Measurements from ENCODE around the gene HHEX.
"Not testable (repeated sequence)": the region's sequence is repeated elsewhere in the genome, so short reads cannot be mapped to it uniquely, and the experiment has no call there.

HHEX gene

GRCh38 chr10:92689663-92690210 lies at the start of gene HHEX:
Gene HHEX, plus strand, starts transcription at chr10:92689955. Its CDS starts 32 bp downstream, at chr10:92689987.
- DNase-seq (ENCODE audit: low read depth in 2 of 2, low spot score in 1 of 2), result peak in 1 of 2 donors; percentile 13

- no peak for DNase-seq (ENCODE audit: low read depth in 2 of 2, low spot score in 1 of 2)
These were observed 49.6 kb upstream of the HHEX start for GRCh38 chr10:92640107-92640506.

DNA sequence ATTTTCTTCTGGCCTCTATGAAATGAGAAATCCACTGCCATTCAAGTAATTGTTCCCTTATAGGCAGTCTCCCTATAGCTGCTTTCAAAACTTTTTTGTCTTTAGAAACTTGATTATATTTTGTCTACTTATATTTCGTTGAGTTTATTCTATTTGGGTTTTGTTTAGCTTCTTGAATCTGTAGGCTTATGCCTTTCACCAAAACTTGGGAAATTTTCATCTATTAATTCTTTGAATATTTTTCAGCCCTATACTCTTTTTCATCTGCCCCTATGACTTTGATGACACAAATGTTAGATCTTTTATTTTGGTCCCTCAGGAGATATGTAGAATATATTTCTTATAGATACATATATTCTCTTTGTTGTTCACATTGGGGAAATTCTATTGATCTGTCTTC lies 48.3 kb upstream of the HHEX start:
- no peak for DNase-seq (ENCODE audit: low read depth in 2 of 2, low spot score in 1 of 2)

- no peak for DNase-seq (ENCODE audit: low read depth in 2 of 2, low spot score in 1 of 2)
These were observed 44.8 kb upstream of the HHEX start for GRCh38 chr10:92644921-92645320.

GRCh38 chr10:92650864-92651263 lies 38.9 kb upstream of the HHEX start:
- not testable (repeated sequence) for DNase-seq (ENCODE audit: low read depth in 2 of 2, low spot score in 1 of 2)

DNA sequence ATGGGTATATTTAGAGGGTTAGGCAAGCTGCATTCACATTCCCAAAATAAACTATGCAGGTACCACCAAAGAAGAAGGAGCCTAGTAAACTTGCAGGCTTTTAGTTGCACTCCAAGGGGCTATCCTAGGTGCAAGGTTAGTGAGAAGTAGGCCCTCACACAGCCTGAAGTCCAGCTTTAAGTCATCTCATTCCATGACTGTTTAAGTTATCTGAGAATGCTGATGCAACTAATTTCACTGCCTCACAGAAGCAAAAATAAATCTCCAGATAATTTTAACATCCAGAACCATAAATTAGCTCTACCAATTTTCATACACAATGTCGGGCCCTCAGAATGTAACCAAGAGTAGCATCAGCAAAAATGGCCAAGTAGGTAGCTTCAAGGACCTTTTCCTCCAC lies 34.3 kb upstream of the HHEX start:
- DNase-seq (ENCODE audit: low read depth in 2 of 2, low spot score in 1 of 2), result no peak

DNA sequence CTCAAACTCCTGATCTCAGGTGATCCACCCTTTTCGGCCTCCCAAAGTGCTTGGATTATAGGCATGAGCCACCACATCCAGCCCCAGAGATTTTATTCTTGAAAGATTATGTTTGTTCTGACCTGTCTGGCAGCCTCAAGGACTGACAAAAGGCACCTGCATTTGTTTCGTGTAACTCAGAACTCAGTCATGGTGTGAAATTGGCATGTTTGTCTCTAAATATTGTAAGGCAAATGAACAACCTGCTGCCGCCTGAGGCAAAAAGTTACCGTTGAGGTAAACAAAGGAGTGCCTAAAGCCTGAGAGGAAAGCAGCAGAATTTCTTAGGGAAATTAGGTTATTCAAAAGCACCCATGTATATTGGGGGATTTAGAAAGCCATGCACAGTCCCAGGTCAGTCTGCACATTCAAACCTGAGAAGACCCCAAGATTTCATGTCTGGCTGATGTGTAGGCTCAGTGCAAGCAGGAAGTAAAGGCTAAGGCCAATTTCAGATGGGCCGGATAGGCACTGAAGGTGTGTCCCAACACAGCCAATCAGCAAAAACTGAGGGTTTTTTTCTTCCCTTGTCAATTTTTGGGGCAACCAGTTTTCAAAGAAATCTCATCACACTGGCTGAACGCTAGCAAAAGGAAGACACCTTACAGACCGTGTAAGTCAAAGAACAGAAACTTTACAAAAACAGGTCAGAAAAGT lies 33.3 kb upstream of the HHEX start:
- DNase-seq (ENCODE audit: low read depth in 2 of 2, low spot score in 1 of 2), result no peak

DNA sequence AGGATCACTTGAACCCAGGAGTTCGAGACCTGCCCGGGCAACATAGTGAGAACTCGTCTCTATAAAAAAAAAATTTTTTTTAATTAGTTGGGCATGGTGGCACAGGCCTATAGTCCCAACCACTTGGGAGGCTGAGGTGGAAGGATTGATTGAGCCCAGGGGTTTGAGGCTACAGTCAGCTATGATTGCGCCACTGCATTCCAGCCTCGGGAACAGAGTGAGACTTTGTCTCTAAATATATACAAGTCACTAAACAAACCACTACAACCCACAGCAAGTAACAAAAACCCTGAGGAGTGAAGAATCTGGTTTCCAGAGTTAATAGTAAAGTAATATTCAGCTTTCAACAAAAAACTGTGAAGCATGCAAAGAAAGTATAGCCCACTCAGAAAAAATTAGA lies 32.7 kb upstream of the HHEX start:
- DNase-seq (ENCODE audit: low read depth in 2 of 2, low spot score in 1 of 2), result no peak

- no peak for DNase-seq (ENCODE audit: low read depth in 2 of 2, low spot score in 1 of 2)
These were observed 26.9 kb upstream of the HHEX start for GRCh38 chr10:92662848-92663247.

DNA sequence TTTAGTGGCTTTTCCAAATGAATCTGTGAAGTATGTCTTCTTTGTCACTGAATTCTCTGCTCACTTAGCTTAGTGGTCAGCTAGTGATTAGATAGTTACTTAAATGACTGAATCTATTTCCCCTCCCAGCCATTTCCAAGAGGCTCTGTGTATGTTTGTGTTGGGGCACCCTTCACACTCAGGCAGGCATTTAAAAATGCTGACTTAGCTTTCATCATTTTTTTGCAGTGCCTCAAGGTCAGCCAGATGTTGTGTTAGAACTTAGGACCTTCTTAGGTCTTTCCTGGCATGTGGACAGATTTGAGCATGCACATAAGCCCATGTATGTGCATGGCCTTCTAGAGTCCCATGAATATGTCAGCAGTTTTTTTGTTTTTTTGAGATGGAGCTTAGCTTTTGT lies 25.4 kb upstream of the HHEX start:
- DNase-seq (ENCODE audit: low read depth in 2 of 2, low spot score in 1 of 2), result no peak

GRCh38 chr10:92667078-92667477 lies 22.7 kb upstream of the HHEX start:
- no peak for DNase-seq (ENCODE audit: low read depth in 2 of 2, low spot score in 1 of 2)

DNA sequence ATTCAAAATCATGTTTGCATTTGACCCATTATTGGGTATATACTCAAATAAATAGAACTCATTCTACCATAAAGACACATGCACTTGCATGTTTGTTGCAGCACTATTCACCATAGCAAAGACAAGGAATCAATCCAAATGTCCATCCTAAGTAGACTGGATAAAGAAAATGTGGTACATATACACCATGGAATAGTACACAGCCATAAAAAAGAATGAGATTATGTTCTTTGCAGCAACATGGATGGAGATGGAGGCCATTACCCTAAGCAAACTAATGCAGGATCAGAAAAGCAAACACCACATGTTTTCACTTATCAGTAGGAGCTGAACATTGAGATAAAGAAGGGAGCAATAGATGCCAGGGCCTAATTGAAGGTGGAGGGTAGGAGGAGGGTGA lies 12.0 kb upstream of the HHEX start:
- no peak for DNase-seq (ENCODE audit: low read depth in 2 of 2, low spot score in 1 of 2)

- DNase-seq (ENCODE audit: low read depth in 2 of 2, low spot score in 1 of 2), result no peak
These were observed 11.5 kb upstream of the HHEX start for GRCh38 chr10:92678206-92678605.

GRCh38 chr10:92681306-92681834 lies 8.4 kb upstream of the HHEX start:
- DNase-seq (ENCODE audit: low read depth in 2 of 2, low spot score in 1 of 2), result no peak

GRCh38 chr10:92688573-92688926 lies 1.2 kb upstream of the HHEX start:
- no peak for DNase-seq (ENCODE audit: low read depth in 2 of 2, low spot score in 1 of 2)

DNA sequence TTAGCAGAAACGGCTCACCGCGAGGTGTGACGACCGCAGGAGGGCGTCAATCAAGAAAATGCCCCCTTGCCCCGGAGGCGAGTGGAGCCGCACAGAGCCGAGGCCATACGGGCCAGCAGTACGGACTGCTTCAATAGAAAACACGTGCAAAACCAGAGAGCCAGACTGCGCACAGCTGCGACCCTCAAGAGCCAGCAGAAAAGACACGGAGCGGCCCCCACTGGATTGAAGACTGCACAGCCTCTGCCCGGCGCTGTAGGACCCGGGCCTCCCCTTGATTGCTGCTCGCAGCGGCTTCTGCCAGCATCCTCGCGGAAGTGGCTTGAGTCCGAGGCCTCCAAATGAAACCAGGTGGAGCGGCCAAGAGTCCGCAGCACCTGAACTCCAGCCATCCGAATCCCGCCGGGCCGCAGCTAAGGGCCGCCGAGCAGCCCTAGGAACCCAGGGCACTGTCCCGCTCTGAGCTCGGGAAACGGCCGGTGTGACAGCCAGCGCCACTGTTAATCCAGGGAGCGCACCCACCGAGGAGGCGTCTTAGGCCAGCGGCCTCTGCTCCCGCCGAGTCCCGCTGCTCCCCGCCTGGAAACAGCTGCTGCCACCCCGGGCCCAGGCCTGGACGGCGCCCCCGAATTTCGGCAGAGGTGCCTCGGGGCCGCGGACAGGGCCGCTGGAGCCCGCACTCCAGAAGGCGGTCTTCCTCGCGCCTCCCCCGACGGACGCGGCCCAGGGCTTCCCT lies 660 bp upstream of the HHEX start:
- no peak for DNase-seq (ENCODE audit: low read depth in 2 of 2, low spot score in 1 of 2)

DNA sequence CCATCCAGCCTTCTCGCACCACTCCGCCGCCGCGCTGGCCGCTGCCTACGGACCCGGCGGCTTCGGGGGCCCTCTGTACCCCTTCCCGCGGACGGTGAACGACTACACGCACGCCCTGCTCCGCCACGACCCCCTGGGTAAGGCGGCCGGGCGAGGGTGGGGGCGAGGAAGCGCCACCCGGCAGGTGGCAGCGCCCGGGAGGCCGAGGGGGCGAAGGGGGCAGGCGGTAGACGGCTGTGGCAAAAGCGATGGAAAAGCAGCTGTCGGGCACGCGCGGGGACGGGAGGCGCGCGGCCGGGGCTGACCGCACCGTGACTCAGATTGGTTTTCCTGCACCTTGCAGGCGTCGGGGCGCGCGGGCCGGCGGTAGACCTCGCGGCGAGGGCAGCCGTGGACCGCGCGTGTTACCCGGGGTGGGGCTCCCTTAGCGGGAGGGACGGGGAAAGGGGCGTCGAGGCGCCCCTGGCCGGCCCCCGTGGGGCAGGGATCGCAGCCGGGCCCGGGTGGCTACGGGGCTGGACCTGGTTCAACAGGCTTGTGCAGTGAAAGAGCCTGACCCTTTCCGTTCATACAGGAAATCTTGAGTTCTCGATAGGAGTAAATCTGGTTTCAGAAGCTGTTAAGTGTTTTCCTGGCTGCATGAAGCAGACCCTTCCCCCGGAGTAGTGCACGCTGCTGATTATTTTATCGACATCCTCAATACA lies 608 bp downstream of the HHEX start:
- DNase-seq (ENCODE audit: low read depth in 2 of 2, low spot score in 1 of 2), result peak in 1 of 2 donors; percentile 52

DNA sequence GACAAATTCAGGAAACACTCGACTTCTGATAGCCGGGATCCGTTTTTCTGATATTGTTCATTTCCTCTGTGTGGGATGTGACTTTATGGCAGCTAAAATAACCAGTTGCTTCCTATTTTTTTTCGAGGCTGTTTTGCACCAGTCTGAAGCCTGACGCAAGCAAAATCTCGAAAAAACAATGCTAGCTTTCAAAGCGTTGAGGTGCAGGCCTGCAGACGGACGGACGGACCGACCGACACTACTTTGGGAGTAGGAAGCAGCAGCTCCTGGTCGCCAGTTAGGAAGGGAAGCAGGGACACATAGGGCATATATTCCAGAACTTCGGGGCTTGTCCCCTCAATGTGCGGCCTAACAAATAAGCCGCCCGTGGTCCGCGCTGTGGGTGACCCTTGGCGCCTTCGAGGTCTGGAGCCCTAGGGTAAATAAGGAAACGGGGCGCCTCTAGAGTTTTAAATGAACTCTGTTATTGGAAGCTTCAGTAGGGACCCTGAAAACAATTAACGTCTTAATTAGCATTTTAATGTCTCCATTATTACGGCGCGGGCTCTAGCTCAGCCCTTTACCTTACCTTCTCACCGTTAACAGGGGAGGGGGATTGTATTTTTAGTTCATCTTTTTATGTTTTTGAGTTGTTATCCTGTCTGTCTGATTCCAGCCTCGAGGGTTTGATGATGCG lies 1.3 kb downstream of the HHEX start:
- DNase-seq (ENCODE audit: low read depth in 2 of 2, low spot score in 1 of 2), result no peak

- DNase-seq (ENCODE audit: low read depth in 2 of 2, low spot score in 1 of 2), result no peak
These were observed 1.9 kb downstream of the HHEX start for GRCh38 chr10:92691591-92692079.

DNA sequence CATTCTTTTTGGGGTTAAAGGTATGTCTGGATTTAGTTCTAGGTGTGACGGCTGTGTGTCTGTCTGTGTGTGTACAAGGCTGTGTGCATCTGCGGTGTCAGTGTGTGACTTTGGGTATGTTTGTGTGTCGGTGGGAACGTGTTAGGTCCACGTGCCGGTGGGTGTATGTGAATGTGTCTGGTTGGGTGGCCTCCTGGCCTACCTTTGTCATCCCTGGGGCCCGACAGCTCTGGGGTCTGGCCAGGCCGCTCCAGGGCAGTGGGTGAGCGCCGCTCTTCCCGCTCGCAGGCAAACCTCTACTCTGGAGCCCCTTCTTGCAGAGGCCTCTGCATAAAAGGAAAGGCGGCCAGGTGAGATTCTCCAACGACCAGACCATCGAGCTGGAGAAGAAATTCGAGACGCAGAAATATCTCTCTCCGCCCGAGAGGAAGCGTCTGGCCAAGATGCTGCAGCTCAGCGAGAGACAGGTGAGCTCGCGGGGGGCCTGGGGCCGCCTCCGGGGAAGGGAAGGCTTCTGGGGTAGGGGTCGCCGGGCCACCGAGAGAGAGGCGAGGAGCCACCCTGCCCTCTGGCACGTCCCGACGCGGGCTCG lies 2.4 kb downstream of the HHEX start:
- DNase-seq (ENCODE audit: low read depth in 2 of 2, low spot score in 1 of 2), result no peak
